GM21619 (cell line): ENCODE data around the gene PDGFRA.
"Not testable (repeated sequence)": the region's sequence is repeated elsewhere in the genome, so short reads cannot be mapped to it uniquely, and the experiment has no call there.

Source experiments
- ATAC-seq: cut with Tn5 transposase; IDR thresholded peaks from one replicate; pipeline ENCODE4 v1.9.1; 2021; ENCODE audit not compliant: unreplicated experiment

The PDGFRA gene

GRCh38 chr4:54318904-54319303 lies 89.8 kb downstream of the PDGFRA start:
- ATAC-seq, result no peak

GRCh38 chr4:54320826-54321685 lies 92.0 kb downstream of the PDGFRA start:
- ATAC-seq, result no peak

DNA sequence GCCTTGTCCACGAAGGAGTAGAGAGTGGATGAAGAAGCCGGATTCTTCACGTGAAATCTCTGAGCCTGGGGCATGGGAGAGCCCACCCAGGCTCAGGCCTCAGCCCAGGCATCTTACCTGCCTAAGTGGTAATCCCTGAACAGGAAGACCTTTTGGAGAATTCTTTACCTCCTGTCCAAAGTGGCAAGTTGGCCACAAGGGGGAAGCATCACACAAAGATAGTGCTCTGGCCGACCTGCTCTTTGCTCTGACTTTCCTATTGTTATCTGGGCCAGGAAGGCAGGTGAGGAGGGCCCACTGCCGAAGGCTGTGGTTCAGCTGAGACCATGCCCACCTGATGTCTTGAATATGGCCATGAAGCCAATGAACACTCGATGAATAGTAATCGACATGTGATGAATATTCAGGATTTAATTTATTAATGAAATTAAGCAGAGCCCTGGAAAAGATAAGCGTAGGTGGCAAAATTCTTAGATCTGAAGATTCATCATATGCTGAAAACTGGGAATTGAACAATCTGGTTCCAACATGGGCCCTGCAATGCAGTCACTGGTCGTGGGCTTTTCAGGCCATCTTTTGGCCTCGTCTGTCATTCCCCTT lies 93.8 kb downstream of the PDGFRA start:
- peak; percentile 84 for ATAC-seq

DNA sequence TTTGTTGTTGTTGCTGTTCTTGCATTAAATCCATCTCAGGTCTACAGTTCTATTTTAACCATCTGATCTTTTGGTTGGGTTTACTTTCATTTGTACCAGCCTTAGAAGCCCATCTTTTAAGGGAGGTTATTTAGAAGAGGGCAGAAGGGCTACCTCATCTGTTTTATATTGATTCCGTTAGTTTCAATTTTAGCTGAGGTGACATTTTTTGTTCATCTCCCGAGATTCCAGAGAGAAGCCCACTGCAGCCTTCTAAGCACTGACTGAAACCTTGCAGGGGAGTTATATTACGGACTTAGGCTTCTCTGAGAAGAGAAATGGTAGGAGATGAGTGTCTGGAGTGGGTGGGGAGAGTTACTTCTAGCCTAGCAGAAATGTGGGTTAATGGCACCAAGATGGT lies 101.8 kb downstream of the PDGFRA start:
- ATAC-seq, result no peak

DNA sequence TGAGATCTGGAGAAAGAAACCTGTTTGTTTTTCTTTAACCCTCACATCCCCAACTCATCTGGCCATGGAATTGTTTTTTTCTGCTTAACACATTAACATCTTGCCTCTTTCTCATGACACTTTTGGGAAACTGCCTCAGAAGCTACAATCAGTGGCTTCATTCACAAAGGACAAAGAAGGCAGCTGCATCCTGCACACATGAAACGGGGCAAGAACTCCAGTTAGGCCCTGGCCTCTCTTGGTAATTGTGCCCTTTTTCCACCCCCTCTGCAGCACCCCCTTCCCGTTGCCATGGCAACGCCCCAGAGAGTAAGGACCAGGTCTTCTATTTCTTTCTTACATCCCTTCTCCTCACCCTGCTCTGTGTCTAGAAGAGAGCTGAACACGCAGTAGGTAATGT lies 103.4 kb downstream of the PDGFRA start:
- ATAC-seq, result no peak

DNA sequence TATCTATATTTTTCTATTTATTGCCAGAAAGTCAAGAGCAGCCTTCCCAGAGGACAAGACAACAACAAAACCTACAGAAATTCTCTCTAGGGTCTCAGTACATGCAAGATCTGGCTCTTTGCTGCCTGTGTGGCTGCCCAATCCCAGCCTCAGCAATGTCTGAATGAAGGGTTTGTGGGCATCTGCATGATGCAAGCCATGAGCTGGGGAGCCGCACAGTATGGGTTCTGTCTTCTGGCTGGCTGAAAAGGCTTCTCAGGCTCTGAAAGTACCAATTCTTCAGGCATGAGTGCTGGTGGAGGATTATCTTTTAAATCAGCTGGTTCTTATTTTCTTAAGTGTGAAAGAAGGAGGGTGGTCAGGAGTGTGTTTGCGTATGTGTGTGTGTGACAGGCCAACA lies 104.6 kb downstream of the PDGFRA start:
- ATAC-seq, result no peak

GRCh38 chr4:54334769-54335168 lies 105.7 kb downstream of the PDGFRA start:
- ATAC-seq, result not testable (repeated sequence)

DNA sequence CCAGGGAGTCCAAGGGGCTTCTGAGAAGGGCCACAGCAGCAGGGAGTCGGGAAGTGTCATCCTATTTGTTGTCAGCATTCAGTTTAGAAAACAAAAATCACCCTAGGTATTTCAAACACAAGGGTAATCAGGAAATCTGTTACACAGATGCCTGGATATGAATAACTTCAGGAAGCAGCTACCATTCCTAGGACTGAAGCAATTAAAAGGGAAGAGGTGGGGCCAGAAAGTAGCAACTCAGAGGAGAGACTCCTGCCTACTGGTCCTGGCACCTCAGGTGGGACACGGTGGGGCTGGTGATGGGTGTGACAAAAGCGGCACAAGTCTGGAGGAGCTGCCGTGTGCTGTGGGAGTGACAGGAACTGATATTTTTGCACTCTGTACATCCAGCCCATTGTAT lies 107.9 kb downstream of the PDGFRA start:
- no peak for ATAC-seq

DNA sequence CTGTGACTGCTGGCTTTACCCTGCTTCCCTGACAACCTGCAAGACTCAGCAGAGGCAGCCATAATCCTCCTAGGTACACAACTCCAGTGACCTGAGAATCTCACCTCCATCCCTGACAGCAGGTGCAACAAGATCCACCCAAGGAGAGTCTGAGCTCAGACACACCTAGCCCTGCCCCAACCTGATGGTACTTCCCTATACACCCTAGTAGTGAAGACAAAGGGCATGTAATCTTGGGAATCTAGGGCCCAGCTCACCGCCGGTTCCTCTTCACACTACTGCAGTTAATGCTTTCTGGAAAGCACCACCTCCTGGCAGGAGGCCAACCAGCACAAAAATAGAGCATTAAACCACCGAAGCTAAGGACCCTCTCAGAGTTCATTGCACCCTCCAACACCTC lies 113.0 kb downstream of the PDGFRA start:
- not testable (repeated sequence) for ATAC-seq
